ENCODE measurements around the gene TLCD1.
"Not testable (repeated sequence)": the region's sequence is repeated elsewhere in the genome, so short reads cannot be mapped to it uniquely, and the experiment has no call there.

TLCD1 gene

DNA sequence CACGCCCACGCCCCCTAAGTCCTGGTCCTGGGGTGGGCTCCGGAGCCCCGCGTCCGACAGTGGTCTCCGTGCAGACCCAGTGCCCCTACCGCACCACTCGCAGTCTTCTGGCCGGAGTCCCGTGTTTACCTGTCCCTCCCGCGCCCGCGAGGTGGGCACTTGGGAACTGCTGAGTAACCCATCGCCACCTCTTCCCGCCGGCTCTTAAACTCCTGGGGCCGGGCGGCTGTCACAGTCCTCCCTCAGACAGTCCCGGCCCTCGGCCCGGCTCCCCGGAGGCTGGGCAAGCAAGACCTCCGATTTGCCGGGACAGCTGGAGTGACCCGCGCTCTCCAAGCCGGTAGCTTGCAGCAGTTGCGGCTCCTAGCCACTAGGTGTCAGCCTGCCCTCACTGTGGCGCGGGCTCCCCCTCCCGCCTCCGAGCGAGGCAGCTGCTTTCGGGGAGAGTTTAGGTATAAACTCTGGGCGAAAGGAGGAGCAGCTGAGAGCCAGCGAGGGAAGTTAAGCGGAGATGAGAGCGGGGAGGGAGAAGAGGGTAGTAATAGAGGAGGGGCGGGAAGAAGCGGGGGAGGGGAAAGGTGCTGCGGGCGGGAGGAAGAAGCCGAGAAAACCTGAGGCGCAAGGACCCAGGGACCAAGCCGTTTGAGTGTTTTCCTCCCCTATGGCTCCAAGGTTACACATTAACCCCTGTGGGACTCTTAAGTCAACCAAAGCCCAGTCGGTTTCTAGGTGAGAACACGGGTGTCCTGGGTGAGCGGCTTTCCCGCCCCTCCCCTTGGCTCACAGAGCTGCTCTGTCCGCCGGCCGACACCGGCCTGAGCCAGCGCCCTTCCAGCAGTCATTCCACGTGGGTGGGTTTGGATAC is 826 bp upstream of the TLCD1 start:
- DNase-seq: peak; percentile 76 to 90 (median 84)

DNA sequence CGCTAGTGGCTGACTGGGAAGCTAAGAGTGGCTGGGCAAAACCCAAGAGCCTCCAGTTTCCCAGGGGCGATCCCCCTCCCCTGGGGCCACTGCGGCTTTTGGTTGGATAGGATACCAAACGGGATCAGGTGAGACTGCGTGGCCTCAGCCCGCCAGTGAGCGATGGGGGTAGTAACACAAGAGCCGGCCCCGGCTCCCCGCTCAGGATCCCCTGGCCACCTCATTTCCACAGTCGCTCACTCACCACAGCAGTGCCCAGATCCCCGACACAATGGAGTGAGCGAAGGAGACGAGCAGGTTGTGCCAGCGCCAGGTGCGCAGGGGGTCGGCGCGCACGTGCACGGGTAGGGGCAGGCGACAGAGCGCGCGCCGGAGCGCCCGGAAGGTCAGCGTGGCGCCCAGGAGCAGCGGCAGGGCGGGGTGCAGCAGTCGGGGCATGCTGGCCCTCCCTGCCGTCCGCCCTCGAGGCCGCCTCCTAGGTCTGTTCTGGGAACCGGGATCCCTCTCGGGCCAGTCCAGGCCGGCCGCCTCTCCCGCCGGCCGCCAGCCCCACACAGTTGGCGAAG is 290 bp downstream of the TLCD1 start:
- peak in 2 of 6 experiments; percentile 49 to 56 for DNase-seq

DNA sequence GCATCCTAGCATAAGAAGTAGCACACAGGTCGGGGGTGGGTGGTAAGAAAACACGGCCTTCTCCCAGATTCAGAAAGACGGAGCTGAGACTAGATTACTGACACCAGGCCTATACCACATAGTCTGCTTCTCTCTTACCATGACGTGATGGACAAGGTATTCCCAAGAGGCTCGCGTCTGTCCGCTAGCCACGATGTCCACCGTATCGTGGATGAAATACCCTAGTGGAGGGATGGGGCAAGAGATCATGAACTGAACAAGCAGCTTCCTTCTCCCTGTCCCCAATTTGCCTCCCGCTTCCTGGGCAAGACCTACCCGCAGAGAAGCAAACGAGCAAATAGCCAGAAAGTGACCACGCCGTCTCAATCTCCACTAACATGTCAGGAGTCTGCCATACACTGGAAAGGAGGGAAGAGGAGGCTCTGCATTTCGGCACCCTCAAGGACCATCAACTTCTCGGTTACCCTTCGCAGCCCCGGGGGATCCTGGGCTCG is 820 bp downstream of the TLCD1 start:
- DNase-seq: peak in 1 of 6 experiments; percentile 23

DNA sequence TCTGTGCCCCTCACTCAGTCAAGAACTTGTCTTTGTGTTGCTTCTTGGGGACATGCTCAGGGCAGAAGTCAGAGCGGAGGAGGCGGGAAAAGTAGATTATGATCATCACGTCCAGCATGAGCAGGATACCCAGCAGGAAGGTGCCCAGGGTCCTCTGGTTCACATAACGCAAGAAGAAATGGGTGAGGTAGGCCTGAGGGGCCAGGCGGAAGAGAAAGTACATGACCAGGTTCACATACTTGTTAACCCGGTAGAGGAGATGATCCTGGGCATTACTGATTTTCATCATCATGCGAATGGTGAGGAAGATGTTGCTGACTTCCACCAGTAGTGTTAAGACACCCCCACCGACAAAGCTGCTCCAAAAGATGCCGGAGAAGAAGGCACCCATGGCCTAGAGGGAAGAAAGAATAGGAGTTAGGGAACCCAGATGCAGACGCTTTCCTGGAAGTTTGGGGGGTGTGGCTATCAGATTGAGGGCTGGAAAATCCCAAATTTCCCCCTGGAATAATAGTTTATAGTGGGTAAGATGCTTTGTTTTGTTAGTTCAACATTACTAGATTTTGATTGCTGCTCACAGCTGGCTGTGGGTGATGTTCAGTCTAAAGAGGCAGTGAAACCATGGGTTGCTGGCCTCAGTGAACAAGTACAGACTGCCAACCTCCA is 1.4 kb downstream of the TLCD1 start:
- peak in 2 of 6 experiments; percentile 8 to 46 for DNase-seq

DNA sequence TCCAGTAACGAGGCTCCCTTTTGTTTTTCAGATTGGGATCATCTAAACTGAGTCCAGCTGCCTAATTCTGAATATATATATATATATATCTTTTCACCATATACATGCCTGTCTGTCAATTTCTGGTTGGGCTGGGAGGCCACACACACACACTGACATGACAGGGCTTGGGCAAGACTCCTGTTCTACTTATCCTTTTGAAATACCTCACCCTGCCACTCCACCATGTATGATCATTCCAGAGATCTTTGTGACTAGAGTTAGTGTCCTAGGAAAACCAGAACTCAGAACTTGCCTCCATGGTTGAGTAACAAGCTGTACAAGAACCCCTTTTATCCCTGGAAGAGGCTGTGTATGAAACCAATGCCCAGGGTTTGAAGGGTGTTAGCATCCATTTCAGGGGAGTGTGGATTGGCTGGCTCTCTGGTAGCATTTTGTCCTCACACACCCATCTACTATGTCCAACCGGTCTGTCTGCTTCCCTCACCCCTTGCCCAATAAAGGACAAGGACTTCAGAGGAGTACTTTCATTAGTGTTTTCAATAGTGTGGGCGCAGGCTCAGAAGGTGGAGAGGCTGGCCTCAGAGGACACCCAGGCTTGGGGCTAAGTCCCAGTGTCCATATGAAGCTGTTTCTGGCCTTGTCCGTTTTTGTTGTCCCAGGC is 2.1 kb downstream of the TLCD1 start:
- DNase-seq: not testable (repeated sequence)

DNA sequence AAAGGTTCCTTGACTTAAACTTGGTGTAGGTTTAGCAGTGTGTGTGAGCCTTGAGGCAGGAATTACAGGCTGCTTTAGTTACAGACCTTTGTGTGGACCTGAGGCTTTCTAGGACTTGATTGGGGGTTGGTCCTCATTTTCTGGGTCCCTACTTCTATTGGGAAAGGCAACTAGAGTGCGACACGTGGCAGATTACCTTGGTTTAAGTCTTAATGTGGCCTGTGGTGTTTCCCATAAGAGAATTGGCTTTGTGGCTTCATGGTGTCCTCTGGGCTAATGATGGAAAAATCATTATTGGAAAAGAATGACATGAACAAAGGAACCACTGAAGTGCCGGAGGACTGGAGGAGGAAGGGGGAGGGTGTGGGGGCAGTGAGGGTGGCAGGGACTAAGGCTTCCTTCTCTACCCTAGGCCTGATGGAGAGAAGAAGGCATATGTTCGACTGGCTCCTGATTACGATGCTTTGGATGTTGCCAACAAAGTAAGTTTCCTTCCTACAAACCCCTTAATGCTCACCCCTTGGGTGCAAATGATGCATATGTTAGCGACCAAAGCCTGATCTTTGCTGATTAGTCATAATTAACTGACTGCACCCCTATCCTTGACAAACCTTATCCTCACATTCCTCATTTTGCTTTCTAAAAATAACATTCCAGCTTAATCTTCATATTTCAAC is 2.7 kb downstream of the TLCD1 start:
- DNase-seq: no peak

DNA sequence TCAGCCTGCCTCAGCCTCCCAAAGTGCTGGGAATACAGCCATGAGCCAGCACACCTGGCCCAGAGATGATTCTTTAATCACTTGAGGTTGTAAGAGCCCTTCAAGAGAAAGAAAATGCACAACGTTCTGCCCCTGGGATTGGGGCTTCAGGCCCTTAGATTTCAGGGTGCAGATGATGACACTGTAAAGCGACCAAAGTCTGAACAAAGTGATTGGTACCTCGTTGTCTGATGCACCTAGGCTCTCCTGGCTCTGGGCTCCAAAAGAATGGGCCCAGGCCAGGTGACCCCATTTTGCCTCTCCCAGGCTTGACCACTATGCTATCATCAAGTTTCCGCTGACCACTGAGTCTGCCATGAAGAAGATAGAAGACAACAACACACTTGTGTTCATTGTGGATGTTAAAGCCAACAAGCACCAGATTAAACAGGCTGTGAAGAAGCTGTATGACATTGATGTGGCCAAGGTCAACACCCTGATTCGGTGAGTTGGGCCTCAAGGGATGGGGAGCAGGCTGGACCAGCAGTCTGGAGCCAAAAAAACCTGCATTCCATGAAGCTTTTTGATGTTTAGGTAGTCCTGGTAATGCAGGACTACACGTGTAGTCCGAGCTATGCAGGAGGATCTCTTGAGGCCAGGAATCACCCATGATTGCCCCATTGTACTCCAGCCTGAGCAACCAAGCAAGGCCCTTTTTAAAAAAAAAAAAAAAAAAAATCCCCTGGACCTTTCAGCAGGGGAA is 3.4 kb downstream of the TLCD1 start:
- DNase-seq: no peak

DNA sequence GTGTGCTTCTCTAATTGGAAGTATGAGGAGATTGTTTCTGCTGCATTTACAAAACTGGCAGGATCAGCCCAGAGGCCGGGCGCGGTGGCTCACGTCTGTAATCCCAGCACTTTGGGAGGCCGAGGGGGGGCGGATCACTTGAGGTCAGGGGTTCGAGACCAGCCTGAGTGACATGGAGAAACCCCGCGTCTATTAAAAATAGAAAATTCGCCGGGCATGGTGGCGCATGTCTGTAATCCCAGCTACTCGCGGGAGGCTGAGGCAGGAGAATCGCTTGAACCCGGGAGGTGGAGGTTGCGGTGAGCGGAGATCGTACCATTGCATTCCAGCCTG is 5.1 kb downstream of the TLCD1 start:
- not testable (repeated sequence) for DNase-seq

DNA sequence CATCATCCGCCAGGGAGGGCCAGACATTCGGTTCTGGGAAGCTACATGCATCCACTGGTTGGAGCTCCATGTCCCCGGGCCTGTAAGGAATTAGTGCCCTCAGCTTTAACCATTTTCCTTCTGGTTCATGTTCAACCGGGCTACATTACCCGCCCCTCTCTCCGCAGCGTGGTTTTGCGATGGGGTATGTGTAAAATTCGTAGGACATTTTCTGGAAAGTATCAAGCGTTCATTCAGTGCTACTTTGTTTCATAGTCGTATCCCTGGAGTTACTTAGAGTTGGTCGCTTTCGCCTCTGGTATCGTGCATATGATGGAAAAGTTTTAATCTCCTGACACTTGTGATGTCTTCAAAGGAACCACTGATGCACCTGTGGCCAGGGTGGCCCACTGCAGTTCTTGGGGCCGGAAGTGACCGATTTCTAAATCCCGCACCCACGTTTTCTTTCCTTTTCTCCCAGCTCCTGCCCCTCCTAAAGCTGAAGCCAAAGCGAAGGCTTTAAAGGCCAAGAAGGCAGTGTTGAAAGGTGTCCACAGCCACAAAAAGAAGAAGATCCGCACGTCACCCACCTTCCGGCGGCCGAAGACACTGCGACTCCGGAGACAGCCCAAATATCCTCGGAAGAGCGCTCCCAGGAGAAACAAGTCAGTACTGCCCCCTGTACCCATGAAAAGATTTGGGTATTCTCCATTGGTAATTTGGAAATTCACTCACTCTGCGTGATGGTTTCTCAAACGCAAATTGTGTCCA is 5.6 kb downstream of the TLCD1 start:
- no peak for DNase-seq

DNA sequence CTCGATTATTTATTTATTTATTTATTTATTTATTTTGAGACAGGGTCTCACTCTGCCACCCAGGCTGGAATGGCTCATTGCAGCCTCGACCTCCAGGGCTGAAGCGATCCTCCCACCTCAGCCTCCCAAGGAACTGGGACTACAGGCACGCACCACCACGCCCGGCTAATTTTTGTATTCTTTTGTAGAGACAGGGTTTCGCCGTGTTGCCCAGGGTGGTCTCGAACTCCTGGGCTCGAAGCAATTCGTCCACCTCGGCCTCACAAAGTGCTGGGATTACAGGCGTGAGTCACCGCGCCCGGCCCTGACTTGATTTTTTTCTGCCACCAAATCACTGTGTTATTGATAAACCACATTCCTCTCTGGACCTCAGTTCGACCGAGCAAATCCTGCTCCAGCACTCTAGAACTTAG is 7.0 kb downstream of the TLCD1 start:
- no peak for DNase-seq

DNA sequence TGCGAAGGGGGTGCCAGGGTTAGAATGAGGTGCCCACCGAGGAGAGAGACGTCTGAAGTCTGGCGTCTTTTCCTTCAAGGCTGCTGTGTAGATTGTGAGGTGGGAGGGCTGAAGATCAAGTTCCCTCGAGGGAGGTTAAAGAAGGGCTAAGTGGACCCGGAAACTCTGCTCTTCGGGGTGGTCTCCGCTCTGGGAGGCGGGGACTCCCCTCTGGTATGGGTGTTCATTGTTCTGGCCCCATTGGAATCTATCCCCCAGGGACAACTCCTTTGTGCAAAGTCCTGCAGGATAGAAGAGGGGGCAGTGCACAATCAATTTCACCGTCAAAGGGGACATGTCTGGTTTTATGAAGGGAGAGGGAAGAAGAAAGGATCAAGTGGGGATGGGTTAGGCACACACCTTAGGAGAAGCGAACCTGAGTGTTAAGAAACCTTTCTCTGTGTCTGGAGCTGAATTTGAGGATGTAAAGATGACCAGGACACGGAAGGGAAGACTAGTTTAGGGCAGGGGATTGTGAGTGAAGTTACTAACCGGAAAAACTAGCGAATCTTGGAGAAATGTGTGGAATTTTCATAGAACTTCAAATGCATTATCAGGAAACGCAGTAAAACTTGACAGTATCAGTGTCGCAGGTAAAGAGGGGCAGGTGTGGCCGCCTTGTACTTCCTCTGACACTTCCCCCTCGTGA is 7.6 kb downstream of the TLCD1 start:
- no peak for DNase-seq

DNA sequence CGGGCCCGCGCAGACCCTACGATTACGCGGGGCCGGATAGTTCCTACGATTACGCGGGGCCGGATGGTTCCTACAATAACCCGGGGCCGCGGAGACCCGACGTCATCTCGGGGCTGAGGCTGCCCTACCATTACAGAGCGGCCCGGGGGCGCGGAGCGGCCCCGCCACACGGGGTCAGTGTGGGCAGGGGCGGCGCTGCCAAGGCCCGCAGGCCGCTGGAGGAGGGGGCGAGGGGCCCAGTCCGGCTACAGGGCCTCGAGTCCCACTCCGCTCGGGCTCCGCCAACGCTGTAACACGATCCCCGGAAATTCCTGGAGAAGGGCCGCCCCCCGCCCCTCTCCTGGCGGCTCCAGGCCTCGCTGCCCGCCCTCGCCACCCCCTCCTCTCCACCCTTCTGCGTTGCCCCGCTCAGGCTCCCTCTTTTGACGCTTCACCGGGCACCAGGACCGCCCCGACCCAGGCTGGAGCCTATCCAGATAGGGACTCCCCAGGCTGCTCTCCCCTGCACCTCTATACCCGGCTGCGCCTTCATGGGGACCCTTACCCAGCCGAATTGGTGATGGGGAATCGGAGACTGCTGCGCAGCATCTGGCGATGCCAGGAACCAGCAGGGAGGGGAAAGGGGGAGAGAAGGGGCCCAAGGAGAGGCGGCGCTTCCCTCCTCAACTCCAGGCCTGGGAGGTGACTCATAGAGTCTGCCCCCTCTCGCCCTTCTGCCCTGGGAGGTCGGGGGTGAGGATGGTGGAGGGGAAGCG is 8.3 kb downstream of the TLCD1 start, which contains the start of gene RAB34:
TSS of gene RAB34 (minus strand) at position 291 of the 755 bp plus-strand sequence. CDS start 602 bp downstream, outside the sequence.
- DNase-seq: peak in 3 of 6 experiments; percentile 8 to 24 (median 20)

DNA sequence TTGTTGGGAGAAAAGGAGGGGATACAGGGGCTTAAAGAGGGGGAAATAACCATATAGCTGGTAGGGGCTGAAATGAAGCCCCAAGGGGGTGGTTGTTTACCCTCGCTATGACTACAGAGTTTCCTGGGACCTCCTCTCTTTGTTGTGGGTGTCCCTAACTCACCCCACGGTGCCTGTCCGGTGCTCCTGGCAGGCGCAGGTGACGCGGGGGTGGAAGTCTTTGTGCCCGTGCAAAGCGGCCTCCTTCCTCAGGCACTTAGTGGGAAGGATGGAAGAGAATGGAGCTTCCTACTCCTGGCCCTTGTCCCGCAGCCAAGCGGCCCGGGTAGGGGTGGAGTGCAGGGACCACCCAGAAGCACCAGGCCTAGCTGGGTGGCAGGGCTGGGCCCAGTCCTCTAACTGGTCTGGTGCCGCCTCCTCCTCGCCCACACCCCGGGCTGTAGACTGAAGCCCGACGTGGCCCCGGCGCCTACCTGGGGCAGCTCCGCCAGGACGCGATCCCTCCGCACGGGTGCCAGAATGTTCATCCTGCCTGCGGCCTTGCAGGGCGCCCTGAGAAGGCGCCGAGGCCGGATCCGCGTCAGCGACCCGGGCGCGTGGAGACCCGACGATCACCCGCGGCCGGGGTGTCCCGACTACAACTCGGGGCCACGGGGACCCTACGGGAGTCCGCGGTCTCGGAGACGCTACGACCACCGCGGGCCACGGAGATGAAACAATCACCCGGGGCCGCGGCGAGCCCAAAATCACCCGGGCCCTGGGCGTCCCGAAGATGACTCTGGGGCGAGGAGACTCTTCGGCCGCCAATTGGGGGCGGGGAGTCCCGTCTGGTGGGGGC is 9.1 kb downstream of the TLCD1 start:
- DNase-seq: no peak

DNA sequence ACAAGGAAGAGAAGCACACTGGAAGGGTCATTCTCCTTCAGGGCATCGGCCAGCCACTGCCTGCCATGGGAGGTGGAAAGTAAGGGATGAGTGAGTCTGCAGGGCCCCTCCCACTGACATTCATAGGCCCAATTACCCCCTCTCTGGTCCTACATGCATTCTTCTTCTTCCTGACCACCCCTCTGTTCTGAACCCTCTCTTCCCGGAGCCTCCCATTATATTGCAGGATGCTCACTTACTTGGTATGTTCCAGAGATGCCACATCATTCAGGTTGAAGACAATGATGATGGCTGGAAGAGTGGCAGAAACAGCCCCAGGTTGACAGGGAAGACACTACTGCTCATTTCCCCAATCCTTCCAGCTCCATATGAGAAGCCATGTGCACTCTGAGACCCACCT is 10.8 kb downstream of the TLCD1 start:
- no peak for DNase-seq

DNA sequence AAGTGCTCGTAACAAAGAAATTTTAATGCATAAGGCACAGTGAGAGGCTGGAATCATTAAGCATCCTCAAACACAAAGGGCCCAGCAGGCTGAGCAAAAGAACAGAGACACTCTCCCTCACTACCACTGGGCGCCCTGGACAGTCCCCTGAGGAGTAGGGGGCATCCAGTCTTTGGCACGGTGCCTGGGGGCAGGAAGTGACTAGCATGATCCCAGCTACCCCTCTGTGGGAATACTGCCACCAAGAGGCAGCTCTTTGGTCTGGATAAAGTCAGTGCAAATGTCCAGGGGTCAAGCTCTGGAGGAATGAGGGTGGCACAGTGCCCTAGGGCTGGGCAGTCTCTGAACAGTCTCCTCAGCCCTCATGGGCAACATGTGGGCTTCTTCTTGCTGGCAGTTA is 11.8 kb downstream of the TLCD1 start:
- DNase-seq: no peak

DNA sequence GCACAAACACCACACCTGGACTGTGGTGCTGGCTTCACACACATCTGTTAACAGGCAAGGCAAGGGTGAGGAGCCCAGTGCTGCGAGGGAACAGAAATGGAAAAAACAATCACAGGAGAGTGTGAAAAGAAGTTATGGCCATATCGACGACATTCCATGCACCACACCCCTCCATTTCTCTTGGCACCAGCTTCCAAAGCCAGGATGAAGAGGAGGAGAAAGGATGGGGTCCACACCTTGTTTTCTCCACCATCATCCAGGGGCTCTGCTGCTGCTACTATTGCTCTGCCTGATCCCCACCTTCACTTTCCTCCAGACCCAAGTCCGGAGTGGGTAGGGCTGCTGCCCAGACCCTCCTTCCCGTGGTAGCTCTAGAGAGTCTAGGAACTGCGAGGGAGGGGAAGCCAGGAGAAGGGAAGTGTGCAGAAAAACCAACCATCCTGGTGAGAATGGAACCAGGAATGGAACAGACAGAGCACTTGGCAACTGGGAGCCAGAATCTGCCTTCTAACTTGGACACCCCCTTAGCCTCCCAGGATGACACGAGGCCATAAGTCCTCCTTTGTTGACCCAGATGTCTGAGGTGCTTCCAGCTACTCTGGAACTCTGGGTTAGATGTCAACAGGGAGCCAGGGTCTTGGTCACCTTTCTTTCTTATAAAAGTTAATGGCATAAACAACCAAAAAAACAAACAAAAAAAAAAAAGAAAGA is 13.2 kb downstream of the TLCD1 start:
- DNase-seq: no peak

DNA sequence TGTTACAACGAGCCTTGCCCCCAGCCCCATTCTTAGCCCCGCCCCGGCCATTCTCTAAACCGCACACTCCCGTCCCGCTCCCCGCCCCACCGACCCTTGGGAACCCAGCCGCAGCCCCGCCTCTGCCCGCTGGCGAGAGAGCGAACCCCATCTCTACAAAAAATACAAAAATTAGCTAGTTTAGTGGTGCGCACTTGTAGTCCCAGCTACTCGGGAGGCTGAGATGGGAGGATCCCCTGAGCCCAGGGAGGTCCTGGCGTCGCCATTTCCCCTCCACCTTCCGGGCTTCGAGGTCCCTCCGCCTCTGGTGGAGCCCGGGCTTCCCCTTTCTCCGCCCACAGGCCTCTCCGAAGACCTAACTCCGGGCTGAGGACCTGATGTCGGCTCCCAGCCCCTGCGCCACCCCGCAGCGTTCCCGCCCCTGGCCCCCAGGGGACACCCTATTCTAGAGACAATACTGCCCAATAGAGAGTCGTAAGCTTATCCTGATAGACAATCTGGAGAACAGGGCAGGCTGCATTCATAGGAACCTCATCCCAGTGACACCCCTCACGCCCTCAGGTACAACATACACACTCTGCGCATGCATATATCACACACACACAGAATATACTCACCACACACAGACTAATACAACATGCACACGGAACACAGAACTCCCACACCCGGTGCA is 13.9 kb downstream of the TLCD1 start:
- peak in 5 of 6 experiments; percentile 28 to 62 (median 51) for DNase-seq

DNA sequence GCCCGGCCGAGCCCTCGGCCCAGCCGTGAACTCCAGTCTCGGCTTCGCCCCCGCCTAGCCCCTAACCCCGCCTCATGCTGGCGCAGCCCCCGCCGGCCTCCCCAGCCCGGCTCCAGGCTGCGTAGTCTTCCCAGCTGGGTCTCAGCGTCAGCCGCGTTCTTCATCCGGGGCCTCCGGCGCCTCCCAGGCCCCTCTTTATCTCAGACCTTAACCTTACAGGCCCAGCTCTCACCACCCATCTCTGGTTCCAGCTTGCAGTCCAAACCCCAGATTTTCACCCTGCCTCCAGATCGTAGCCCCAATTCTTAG is 14.4 kb downstream of the TLCD1 start, which contains the start of gene PROCA1:
TSS of gene PROCA1 (minus strand) at position 166 of the 309 bp plus-strand sequence. CDS start 228 bp downstream, outside the sequence.
- peak in 3 of 6 experiments; percentile 54 to 76 (median 57) for DNase-seq
